ENCODE data around the gene SORBS2. TPM values are rescaled to one million over a fixed set of nuclear protein-coding genes. Genes with fewer than 3 reads are reported as not detected.

SORBS2 gene
- total and polyA plus RNA-seq, 4 experiments from 2014 or later: not detected

GRCh38 chr4:185834778-185835177 lies 22.8 kb upstream of the SORBS2 start:
- no peaks in the 10 kb centered on the region for H3K27me3 ChIP-seq (ENCODE audit: insufficient read depth, low read length)
- H3K9me3 ChIP-seq (ENCODE audit: control insufficient read depth in 1 of 2, low read length in 2 of 2): no peaks in the 10 kb centered on the region
- ChIA-PET POLR2A (ENCODE audit: partially characterized antibody) (no interaction called here), CTCF (ENCODE audit: partially characterized antibody) (no interaction called here)
- H3K27ac Mint-ChIP-seq: no peak overlapping the region
- H3K27ac ChIP-seq (ENCODE audit: low read depth, low read length): no peak overlapping the region
- H3K36me3 Mint-ChIP-seq: no peaks in the 10 kb centered on the region
- intact Hi-C loops (cut with micrococcal nuclease): no loop called here
- H3K4me3 ChIP-seq (ENCODE audit: low read length in 2 of 2): no peak overlapping the region
- H3K9me3 Mint-ChIP-seq: peaks cover 0 to 2% (median 0%) of the 10 kb centered on the region in 8 donors
- H3K4me3 Mint-ChIP-seq: no peak overlapping the region
- no peak for DNase-seq
- H3K4me1 Mint-ChIP-seq: no peaks in the 10 kb centered on the region
- H3K36me3 ChIP-seq (ENCODE audit: insufficient read depth, low read length): no peaks in the 10 kb centered on the region
- H3K27me3 Mint-ChIP-seq: peaks cover 3 to 6% of the 10 kb centered on the region in 2 donors
- no peaks in the 10 kb centered on the region for H3K4me1 ChIP-seq (ENCODE audit: insufficient read depth, low read length)

DNA sequence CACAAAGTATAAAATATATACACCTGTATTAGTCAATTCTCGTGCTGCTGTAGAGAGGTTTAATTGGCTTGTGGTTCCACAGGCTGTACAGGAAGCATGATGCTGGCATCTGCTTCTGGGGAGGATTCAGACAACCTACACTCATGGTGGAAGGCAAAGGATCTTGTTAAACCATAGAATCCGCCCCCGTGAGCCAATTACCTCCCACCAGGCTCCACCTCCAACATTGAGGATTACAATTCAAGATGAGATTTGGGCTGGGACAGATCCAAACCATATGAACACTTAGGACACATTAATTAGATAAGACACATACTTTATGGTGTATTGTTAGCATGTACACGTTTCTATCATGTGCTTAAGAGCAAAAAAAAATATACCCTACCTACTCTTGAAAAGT lies 22.1 kb upstream of the SORBS2 start:
- no peak for DNase-seq
- Histone ChIP-seq H3K27me3 (ENCODE audit: insufficient read depth, low read length) (no peaks in the 10 kb centered on the region), H3K4me1 (ENCODE audit: insufficient read depth, low read length) (no peaks in the 10 kb centered on the region), H3K4me3 (ENCODE audit: low read length in 2 of 2) (no peak overlapping the region), H3K27ac (ENCODE audit: low read depth, low read length) (no peak overlapping the region), H3K9me3 (ENCODE audit: control insufficient read depth in 1 of 2, low read length in 2 of 2) (no peaks in the 10 kb centered on the region), H3K36me3 (ENCODE audit: insufficient read depth, low read length) (no peaks in the 10 kb centered on the region)
- Mint-ChIP-seq H3K27ac (no peak overlapping the region), H3K4me3 (no peak overlapping the region), H3K4me1 (no peaks in the 10 kb centered on the region), H3K9me3 (peaks cover 0 to 3% (median 0%) of the 10 kb centered on the region in 8 donors), H3K36me3 (no peaks in the 10 kb centered on the region), H3K27me3 (peaks cover 3 to 6% of the 10 kb centered on the region in 2 donors)
- intact Hi-C loops (cut with micrococcal nuclease): no loop called here
- CTCF ChIA-PET (ENCODE audit: partially characterized antibody): no interaction called here
- POLR2A ChIA-PET (ENCODE audit: partially characterized antibody): no interaction called here

- H3K9me3 Mint-ChIP-seq: peaks cover 0 to 6% (median 0%) of the 10 kb centered on the region in 8 donors
- POLR2A ChIA-PET (ENCODE audit: partially characterized antibody): no interaction called here
- no peaks in the 10 kb centered on the region for H3K27me3 ChIP-seq (ENCODE audit: insufficient read depth, low read length)
- H3K27ac ChIP-seq (ENCODE audit: low read depth, low read length): no peak overlapping the region
- H3K4me1 ChIP-seq (ENCODE audit: insufficient read depth, low read length): no peaks in the 10 kb centered on the region
- intact Hi-C loops (cut with micrococcal nuclease): no loop called here
- no peaks in the 10 kb centered on the region for H3K36me3 ChIP-seq (ENCODE audit: insufficient read depth, low read length)
- no peak overlapping the region for H3K27ac Mint-ChIP-seq
- DNase-seq: no peak
- H3K4me3 Mint-ChIP-seq: no peak overlapping the region
- CTCF ChIA-PET (ENCODE audit: partially characterized antibody): no interaction called here
- H3K4me1 Mint-ChIP-seq: no peaks in the 10 kb centered on the region
- H3K4me3 ChIP-seq (ENCODE audit: low read length in 2 of 2): no peak overlapping the region
- H3K27me3 Mint-ChIP-seq: peaks cover 3 to 6% of the 10 kb centered on the region in 2 donors
- H3K9me3 ChIP-seq (ENCODE audit: control insufficient read depth in 1 of 2, low read length in 2 of 2): no peaks in the 10 kb centered on the region
- no peaks in the 10 kb centered on the region for H3K36me3 Mint-ChIP-seq
Observed at GRCh38 chr4:185833055-185833598, 21.1 kb upstream of the SORBS2 start.

DNA sequence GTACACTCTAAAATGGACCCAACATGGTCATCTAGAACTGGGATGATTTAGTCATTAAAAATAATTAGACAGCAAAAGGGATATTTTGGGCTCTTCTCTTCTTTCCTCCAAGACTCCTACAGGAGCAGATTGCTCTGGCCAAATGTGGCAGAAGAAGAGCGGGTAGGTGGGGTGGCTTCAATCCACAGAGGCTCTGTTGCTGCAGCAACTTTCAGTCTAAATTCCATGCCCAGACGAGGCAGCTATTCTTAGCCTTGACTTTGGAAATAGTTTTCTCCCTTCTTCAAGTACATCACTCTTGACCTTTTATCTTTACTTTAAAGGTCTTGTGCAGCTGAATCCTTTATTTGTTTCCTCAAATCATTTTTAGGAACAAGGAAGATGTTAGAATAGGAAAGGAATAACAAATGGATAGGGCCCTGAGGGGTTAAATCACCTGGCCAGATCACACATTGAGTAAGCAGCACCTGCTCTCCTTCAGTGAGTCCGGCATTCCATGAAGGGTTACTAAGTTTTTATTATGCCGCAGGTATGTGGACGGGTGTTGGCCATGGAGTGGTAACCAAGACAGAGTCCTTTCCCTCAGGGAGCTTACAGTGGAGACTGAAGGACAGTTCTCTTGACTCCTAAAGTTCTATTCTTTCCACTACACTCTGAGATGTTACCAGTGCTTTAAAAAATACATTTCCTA lies 19.3 kb upstream of the SORBS2 start:
- Histone ChIP-seq H3K27me3 (ENCODE audit: insufficient read depth, low read length) (no peaks in the 10 kb centered on the region), H3K27ac (ENCODE audit: low read depth, low read length) (no peak overlapping the region), H3K4me1 (ENCODE audit: insufficient read depth, low read length) (no peaks in the 10 kb centered on the region), H3K4me3 (ENCODE audit: low read length in 2 of 2) (no peak overlapping the region), H3K9me3 (ENCODE audit: control insufficient read depth in 1 of 2, low read length in 2 of 2) (no peaks in the 10 kb centered on the region), H3K36me3 (ENCODE audit: insufficient read depth, low read length) (no peaks in the 10 kb centered on the region)
- no peak for DNase-seq
- Mint-ChIP-seq H3K9me3 (peaks cover 0 to 6% (median 0%) of the 10 kb centered on the region in 8 donors), H3K4me3 (no peak overlapping the region), H3K4me1 (no peaks in the 10 kb centered on the region), H3K27ac (no peak overlapping the region), H3K27me3 (peaks cover 3 to 6% of the 10 kb centered on the region in 2 donors), H3K36me3 (no peaks in the 10 kb centered on the region)
- POLR2A ChIA-PET (ENCODE audit: partially characterized antibody): no interaction called here
- CTCF ChIA-PET (ENCODE audit: partially characterized antibody): no interaction called here
- intact Hi-C loops (cut with micrococcal nuclease): no loop called here

- POLR2A ChIA-PET (ENCODE audit: partially characterized antibody): no interaction called here
Observed at GRCh38 chr4:185830263-185830994, 18.4 kb upstream of the SORBS2 start.

GRCh38 chr4:185826381-185826780 lies 14.4 kb upstream of the SORBS2 start:
- DNase-seq: no peak
- Histone ChIP-seq H3K36me3 (ENCODE audit: insufficient read depth, low read length) (no peaks in the 10 kb centered on the region), H3K27me3 (ENCODE audit: insufficient read depth, low read length) (no peaks in the 10 kb centered on the region), H3K4me3 (ENCODE audit: low read length in 2 of 2) (no peak overlapping the region), H3K4me1 (ENCODE audit: insufficient read depth, low read length) (no peaks in the 10 kb centered on the region), H3K9me3 (ENCODE audit: control insufficient read depth in 1 of 2, low read length in 2 of 2) (no peaks in the 10 kb centered on the region), H3K27ac (ENCODE audit: low read depth, low read length) (no peak overlapping the region)
- Mint-ChIP-seq H3K27me3 (peaks cover 2% of the 10 kb centered on the region in 2 donors), H3K36me3 (no peaks in the 10 kb centered on the region), H3K9me3 (peaks cover 0 to 6% (median 0%) of the 10 kb centered on the region in 8 donors), H3K4me1 (no peaks in the 10 kb centered on the region), H3K27ac (no peak overlapping the region), H3K4me3 (no peak overlapping the region)
- intact Hi-C loops (cut with micrococcal nuclease): no loop called here
- POLR2A ChIA-PET (ENCODE audit: partially characterized antibody): no interaction called here
- CTCF ChIA-PET (ENCODE audit: partially characterized antibody): no interaction called here

More at GRCh38 chr4:185830263-185830994, 18.4 kb upstream of the SORBS2 start:
- H3K4me3 Mint-ChIP-seq: no peak overlapping the region
- H3K27me3 Mint-ChIP-seq: peaks cover 3 to 6% of the 10 kb centered on the region in 2 donors
- H3K4me3 ChIP-seq (ENCODE audit: low read length in 2 of 2): no peak overlapping the region
- H3K4me1 ChIP-seq (ENCODE audit: insufficient read depth, low read length): no peaks in the 10 kb centered on the region
- no peaks in the 10 kb centered on the region for H3K36me3 ChIP-seq (ENCODE audit: insufficient read depth, low read length)
- H3K27ac ChIP-seq (ENCODE audit: low read depth, low read length): no peak overlapping the region
- H3K9me3 Mint-ChIP-seq: peaks cover 0 to 6% (median 0%) of the 10 kb centered on the region in 8 donors
- DNase-seq: no peak
- H3K27ac Mint-ChIP-seq: no peak overlapping the region
- no peaks in the 10 kb centered on the region for H3K36me3 Mint-ChIP-seq
- no peaks in the 10 kb centered on the region for H3K27me3 ChIP-seq (ENCODE audit: insufficient read depth, low read length)
- no peaks in the 10 kb centered on the region for H3K4me1 Mint-ChIP-seq
- intact Hi-C loops (cut with micrococcal nuclease): no loop called here
- CTCF ChIA-PET (ENCODE audit: partially characterized antibody): no interaction called here
- H3K9me3 ChIP-seq (ENCODE audit: control insufficient read depth in 1 of 2, low read length in 2 of 2): no peaks in the 10 kb centered on the region

DNA sequence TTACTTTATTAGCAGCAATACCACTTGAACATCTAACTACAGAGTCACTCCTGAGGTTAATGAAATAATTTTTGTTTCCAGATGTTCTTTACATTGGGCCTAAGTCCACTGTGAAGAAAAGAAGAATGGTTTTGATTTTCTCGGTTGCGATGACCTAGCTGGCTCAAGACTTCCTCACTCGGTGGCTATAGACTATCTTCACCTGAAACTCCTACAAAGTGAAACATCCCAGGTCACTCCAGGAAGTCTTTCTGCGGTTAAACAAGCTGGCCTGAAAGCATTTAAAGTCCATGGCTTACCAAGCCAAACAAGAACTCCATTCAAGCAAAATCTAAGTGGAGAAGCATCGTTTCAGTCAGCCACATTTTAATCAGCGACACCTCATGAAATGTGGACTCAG lies 13.7 kb upstream of the SORBS2 start:
- intact Hi-C loops (cut with micrococcal nuclease): no loop called here
- no peak for DNase-seq
- Mint-ChIP-seq H3K36me3 (no peaks in the 10 kb centered on the region), H3K27me3 (peaks cover 2% of the 10 kb centered on the region in 2 donors), H3K4me1 (no peaks in the 10 kb centered on the region), H3K27ac (no peak overlapping the region), H3K4me3 (no peak overlapping the region), H3K9me3 (peaks cover 0 to 6% (median 0%) of the 10 kb centered on the region in 8 donors)
- Histone ChIP-seq H3K4me1 (ENCODE audit: insufficient read depth, low read length) (no peaks in the 10 kb centered on the region), H3K27ac (ENCODE audit: low read depth, low read length) (no peak overlapping the region), H3K4me3 (ENCODE audit: low read length in 2 of 2) (no peak overlapping the region), H3K36me3 (ENCODE audit: insufficient read depth, low read length) (no peaks in the 10 kb centered on the region), H3K9me3 (ENCODE audit: control insufficient read depth in 1 of 2, low read length in 2 of 2) (no peaks in the 10 kb centered on the region), H3K27me3 (ENCODE audit: insufficient read depth, low read length) (no peaks in the 10 kb centered on the region)
- POLR2A ChIA-PET (ENCODE audit: partially characterized antibody): no interaction called here
- CTCF ChIA-PET (ENCODE audit: partially characterized antibody): no interaction called here

Measured in CD4-positive, alpha-beta memory T cell (primary cell).